Osteoblast (primary cell): Measurements from ENCODE around the gene GDNF. TPM values are rescaled to one million over a fixed set of nuclear protein-coding genes. Genes with fewer than 3 reads are reported as not detected.

Experiments used
- DNase-seq: peaks from one replicate; pipeline ENCODE4 v3.0.0; 2011; ENCODE audit warnings: low spot score, mixed read lengths; ENCODE audit not compliant: insufficient read length; ENCODE audit errors: missing footprints
- H2AFZ ChIP-seq: 2 replicates; pipeline ENCODE4 v1.6.0; 2011; ENCODE audit warnings: mild to moderate bottlenecking, low read length
- H3K27ac ChIP-seq: 2 replicates; pipeline ENCODE4 v1.5.1; 2011; ENCODE audit warnings: mild to moderate bottlenecking, low read depth, low read length, moderate library complexity
- H3K27me3 ChIP-seq: 2 replicates; pipeline ENCODE4 v1.6.0; 2012; ENCODE audit warnings: mild to moderate bottlenecking, control low read depth, inconsistent platforms, low read length, moderate library complexity; ENCODE audit not compliant: insufficient read depth
- H3K36me3 ChIP-seq: 2 replicates; pipeline ENCODE4 v1.5.1; 2011; ENCODE audit warnings: mild to moderate bottlenecking, low read length, control low read depth, moderate library complexity; ENCODE audit not compliant: insufficient read depth
- H3K4me1 ChIP-seq: 2 replicates; pipeline ENCODE4 v1.5.1; 2011; ENCODE audit warnings: mild to moderate bottlenecking, low read length, control low read depth, moderate library complexity; ENCODE audit not compliant: insufficient read depth
- H3K4me2 ChIP-seq: 2 replicates; pipeline ENCODE4 v1.6.0; 2011; ENCODE audit warnings: mild to moderate bottlenecking, low read length; ENCODE audit not compliant: insufficient read depth
- H3K4me3 ChIP-seq: fragments of 200-600 bp; sonication (generic); 3 replicates; pipeline ENCODE4 v1.5.1; 2012; ENCODE audit warnings: mild to moderate bottlenecking, low read length, inconsistent platforms; ENCODE audit not compliant: insufficient read depth
- H3K79me2 ChIP-seq: 2 replicates; pipeline ENCODE4 v1.6.0; 2012; ENCODE audit warnings: mild to moderate bottlenecking, low read length, control low read depth, inconsistent platforms; ENCODE audit not compliant: insufficient read depth
- H3K9me3 ChIP-seq: 2 replicates; pipeline ENCODE4 v1.5.1; 2011; ENCODE audit warnings: low read depth, low read length, control low read depth
- H4K20me1 ChIP-seq: 2 replicates; pipeline ENCODE4 v1.6.0; 2012; ENCODE audit warnings: mild to moderate bottlenecking, low read length, control low read depth; ENCODE audit not compliant: insufficient read depth
- CTCF ChIP-seq: IDR thresholded peaks from 2 replicates; pipeline ENCODE4 v1.5.1; 2011; ENCODE audit warnings: mild to moderate bottlenecking, low read depth, low read length, moderate library complexity; ENCODE audit errors: extremely low read depth
- total RNA-seq: library from RNA; depleted of rRNA; stranded (reverse); fragments of >200 nt; gene quantifications from 2 replicates; pipeline ENCODE4 v1.2.3, GENCODE V29; 2012

The GDNF gene
- total RNA-seq, result 5.0 and 6.2 TPM in 2 replicates

- peak within 1 kb of the TSS; percentile 78 for H3K27ac ChIP-seq
- H3K79me2 ChIP-seq, result peaks cover 72% of the 10 kb centered on the region
- no peaks in the 10 kb centered on the region for H4K20me1 ChIP-seq
- no peaks in the 10 kb centered on the region for H3K36me3 ChIP-seq
- H3K9me3 ChIP-seq, result no peaks in the 10 kb centered on the region
- H3K4me1 ChIP-seq, result peaks cover 26% of the 10 kb centered on the region
- H3K27me3 ChIP-seq, result peaks cover 3% of the 10 kb centered on the region
- peak within 1 kb of the TSS; percentile 90 for H2AFZ ChIP-seq
- peak within 1 kb of the TSS; percentile 91 for H3K4me2 ChIP-seq
- peak within 1 kb of the TSS; percentile 89 for H3K4me3 ChIP-seq
- TF ChIP-seq CTCF, result no peak
- peak; percentile 97 for DNase-seq
Observed at GRCh38 chr5:37839407-37840052, at the start of gene GDNF. Gene GDNF (minus strand): TSS chr5:37840041. CDS start chr5:37834796, 5,245 bp downstream.

- H4K20me1 ChIP-seq, result no peaks in the 10 kb centered on the region
- H2AFZ ChIP-seq, result no peak overlapping the region
- DNase-seq, result no peak
- H3K4me2 ChIP-seq, result no peak overlapping the region
- no peaks in the 10 kb centered on the region for H3K9me3 ChIP-seq
- H3K27me3 ChIP-seq, result no peaks in the 10 kb centered on the region
- peaks cover 16% of the 10 kb centered on the region for H3K4me1 ChIP-seq
- H3K79me2 ChIP-seq, result no peaks in the 10 kb centered on the region
- H3K27ac ChIP-seq, result no peak overlapping the region
- no peak overlapping the region for H3K4me3 ChIP-seq
- TF ChIP-seq CTCF, result no peak
- H3K36me3 ChIP-seq, result no peaks in the 10 kb centered on the region
Observed at GRCh38 chr5:37888476-37888875, 48.6 kb upstream of the GDNF start.

- Histone ChIP-seq H3K4me3 (no peak overlapping the region), H3K79me2 (no peaks in the 10 kb centered on the region), H4K20me1 (no peaks in the 10 kb centered on the region), H3K4me2 (no peak overlapping the region), H3K9me3 (no peaks in the 10 kb centered on the region), H3K4me1 (peaks cover 16% of the 10 kb centered on the region), H3K27me3 (peaks cover 3% of the 10 kb centered on the region), H3K27ac (no peak overlapping the region), H3K36me3 (no peaks in the 10 kb centered on the region), H2AFZ (no peak overlapping the region)
- DNase-seq, result no peak
- no peak for TF ChIP-seq CTCF
Observed at GRCh38 chr5:37886242-37886905, 46.5 kb upstream of the GDNF start.

GRCh38 chr5:37882636-37883035 is 42.8 kb upstream of the GDNF start:
- Histone ChIP-seq H3K9me3 (no peaks in the 10 kb centered on the region), H4K20me1 (no peaks in the 10 kb centered on the region), H3K4me3 (no peak overlapping the region), H3K27me3 (peaks cover 16% of the 10 kb centered on the region), H3K79me2 (no peaks in the 10 kb centered on the region), H3K36me3 (no peaks in the 10 kb centered on the region), H3K27ac (no peak overlapping the region), H3K4me1 (no peaks in the 10 kb centered on the region), H2AFZ (no peak overlapping the region), H3K4me2 (no peak overlapping the region)
- no peak for DNase-seq
- no peak for TF ChIP-seq CTCF
